ENCODE results near the gene CXorf38.
A peak's percentile ranks its signal among the peaks of the same experiment; 100 is the strongest.

CXorf38 gene

DNA sequence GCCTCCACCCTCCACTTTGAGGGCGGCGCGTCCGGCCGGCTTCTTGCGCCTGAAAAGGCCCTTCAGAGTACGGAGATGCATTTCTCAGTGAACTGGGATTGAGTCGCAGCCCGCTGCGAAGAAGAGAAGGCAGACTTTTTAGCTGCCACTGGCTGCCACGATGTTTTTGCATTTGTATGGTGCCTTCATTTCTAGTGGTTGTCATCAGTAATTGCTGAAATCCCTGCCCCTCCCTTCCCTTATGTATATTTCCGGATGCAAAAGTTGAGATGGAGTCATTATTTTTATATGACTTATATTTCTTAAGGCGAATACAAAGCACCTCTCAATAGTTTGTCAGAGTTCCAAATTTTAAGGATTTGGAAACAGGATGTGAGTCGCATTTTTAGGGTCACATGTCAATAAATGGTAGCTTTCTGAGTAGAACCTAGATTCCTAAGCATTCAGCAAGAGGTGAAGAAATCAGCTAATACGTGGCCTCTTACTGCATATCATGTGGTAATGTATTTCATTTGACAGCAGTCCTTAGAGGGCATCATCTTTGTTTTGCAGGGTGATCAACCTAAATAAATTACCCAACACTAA is 65.9 kb downstream of the CXorf38 start:
- H3K4me3 ChIP-seq (ENCODE audit: low read length): peak overlapping the region; percentile 69
- peak; percentile 48 for DNase-seq (ENCODE audit: low read depth)
- TF ChIP-seq, protein P1, sequence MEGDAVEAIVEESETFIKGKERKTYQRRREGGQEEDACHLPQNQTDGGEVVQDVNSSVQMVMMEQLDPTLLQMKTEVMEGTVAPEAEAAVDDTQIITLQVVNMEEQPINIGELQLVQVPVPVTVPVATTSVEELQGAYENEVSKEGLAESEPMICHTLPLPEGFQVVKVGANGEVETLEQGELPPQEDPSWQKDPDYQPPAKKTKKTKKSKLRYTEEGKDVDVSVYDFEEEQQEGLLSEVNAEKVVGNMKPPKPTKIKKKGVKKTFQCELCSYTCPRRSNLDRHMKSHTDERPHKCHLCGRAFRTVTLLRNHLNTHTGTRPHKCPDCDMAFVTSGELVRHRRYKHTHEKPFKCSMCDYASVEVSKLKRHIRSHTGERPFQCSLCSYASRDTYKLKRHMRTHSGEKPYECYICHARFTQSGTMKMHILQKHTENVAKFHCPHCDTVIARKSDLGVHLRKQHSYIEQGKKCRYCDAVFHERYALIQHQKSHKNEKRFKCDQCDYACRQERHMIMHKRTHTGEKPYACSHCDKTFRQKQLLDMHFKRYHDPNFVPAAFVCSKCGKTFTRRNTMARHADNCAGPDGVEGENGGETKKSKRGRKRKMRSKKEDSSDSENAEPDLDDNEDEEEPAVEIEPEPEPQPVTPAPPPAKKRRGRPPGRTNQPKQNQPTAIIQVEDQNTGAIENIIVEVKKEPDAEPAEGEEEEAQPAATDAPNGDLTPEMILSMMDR (IDR thresholded peaks at IDR 0.05; ENCODE audit: insufficient read depth, low read depth, low read length, missing control alignments): no peak

DNA sequence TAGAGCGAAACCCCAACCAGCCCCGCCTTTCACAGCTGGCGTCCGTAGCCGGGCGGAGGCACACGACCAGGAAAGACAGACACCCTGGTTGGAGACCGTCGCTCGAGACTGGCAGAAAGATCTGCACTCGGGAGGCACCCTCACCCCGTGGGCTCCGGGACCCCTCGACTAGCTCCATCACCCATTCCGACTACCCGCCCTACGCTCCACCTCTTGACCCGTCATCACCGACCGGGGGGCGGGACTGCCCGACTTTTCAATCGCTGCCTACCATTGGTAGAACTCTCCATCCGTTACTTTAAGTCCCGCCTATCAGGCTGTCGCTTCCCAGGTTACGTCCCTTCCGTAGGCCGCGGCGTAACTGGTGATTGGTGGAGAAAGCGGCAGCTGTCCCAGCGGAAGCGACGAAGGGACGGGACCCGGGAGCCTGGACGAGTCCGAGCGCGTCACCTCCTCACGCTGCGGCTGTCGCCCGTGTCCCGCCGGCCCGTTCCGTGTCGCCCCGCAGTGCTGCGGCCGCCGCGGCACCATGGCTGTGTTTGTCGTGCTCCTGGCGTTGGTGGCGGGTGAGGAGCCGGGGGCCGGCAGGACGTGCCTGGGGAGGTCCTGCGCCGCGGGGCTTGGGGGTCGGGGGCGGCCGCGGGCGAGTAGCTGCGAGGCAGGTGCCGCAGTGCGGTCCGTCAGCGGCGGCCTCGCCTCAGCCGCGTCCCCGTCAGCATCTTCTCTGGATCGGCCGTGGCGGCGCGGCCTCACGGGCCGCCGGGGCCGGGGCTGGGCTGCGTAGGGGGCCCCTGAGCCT is 66.6 kb downstream of the CXorf38 start, which contains the start of gene ATP6AP2:
TSS of gene ATP6AP2 (plus strand) at position 434 of the 799 bp plus-strand sequence. CDS start at position 530, 96 bp downstream.
- peak; percentile 93 for DNase-seq (ENCODE audit: low read depth)
- TF ChIP-seq, protein P1 (IDR thresholded peaks at IDR 0.05; ENCODE audit: insufficient read depth, low read depth, low read length, missing control alignments): no peak

DNA sequence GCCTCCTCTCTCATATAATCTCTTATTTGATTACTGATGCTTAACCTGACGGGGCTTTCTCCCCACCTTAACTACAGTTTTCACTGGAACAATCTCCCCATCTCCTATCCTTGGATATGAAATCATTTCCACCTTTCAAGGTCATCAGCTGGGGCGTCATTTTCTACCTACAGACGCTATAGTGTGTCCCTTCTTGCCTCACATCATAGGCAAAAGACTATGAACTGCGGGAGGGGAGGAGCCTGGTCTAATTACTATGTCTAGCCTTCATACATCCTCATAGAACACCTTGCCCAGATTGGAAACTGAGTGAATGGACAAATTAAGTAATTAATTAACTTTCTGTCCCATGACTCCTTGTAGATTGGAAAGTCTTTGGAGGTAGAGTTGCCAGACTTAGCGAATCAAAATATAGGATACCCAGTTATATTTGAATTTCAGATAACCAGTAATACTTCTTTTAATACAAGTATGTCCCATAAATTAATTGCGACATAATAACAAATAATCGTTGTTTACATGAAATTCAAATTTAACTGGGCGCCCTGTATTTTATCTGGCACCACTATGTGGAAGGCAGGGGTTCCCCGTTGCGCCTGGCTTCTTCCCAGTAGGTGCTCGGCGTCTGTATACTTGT is 67.3 kb downstream of the CXorf38 start:
- peak; percentile 2 for DNase-seq (ENCODE audit: low read depth)
- TF ChIP-seq, protein P1 (IDR thresholded peaks at IDR 0.05; ENCODE audit: insufficient read depth, low read depth, low read length, missing control alignments): no peak
- H3K4me3 ChIP-seq (ENCODE audit: low read length): peak overlapping the region; percentile 69

More for the DNA sequence above, 66.6 kb downstream of the CXorf38 start, which contains the start of gene ATP6AP2:
- peak within 1 kb of the TSS; percentile 69 for H3K4me3 ChIP-seq (ENCODE audit: low read length)

DNA sequence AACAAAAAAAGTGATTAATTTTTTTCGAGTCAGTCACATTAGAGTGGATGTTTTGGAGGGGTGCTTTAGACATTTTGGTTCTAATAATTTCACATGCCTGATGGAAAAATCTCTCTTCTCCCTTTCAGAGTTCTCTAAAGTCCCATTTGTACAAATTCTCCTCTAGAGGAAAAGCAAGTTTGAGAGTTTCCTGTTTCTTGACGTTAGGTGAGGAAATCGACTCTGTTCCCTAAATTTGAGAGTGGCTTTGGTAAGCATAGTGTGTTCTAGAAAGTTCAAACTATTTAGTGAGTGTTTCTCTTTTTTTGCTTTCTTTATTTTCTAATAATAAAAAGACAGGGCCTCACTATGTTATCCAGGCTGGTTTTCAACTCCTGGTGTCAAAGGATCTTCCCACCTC is 68.2 kb downstream of the CXorf38 start:
- DNase-seq (ENCODE audit: low read depth): no peak
- TF ChIP-seq, protein P1 (IDR thresholded peaks at IDR 0.05; ENCODE audit: insufficient read depth, low read depth, low read length, missing control alignments): no peak
- no peak overlapping the region for H3K4me3 ChIP-seq (ENCODE audit: low read length)

DNA sequence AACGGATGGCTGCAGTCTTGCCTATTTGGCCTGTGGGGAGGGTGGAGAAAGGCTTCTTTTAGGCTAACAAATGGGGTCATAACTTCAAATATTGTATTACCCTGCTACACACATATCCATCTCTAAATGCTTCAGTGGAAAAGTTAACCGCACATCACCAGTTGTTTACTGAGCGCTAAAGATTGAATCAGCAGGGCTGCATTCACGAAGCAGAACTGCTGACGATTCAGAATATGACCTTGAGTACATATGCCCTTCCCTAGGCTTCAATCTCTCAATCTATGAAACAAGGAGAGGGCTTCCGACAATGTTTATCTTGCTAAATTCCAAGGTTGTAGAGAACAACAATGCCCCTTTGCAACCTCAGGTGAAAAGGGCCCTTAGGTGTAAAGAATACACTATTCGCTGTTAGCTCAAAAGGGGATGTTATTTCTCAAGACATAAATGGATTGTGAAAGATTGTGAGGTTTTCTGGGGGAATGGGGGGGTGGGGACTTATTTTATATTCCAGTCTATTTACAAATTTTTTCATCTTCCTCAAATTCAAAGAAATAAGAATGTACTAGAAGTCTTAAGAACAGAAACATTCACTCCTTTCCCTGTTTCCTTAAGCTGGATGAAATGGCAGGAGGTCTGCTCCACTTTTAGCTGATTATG is 69.2 kb downstream of the CXorf38 start:
- TF ChIP-seq, protein P1 (IDR thresholded peaks at IDR 0.05; ENCODE audit: insufficient read depth, low read depth, low read length, missing control alignments): no peak
- H3K4me3 ChIP-seq (ENCODE audit: low read length): no peak overlapping the region
- no peak for DNase-seq (ENCODE audit: low read depth)

Measured in epithelial cell of esophagus (primary cell).